IPS-18c (cell line): ENCODE results near the gene CLASP1.

Experiments
- H3K4me3 ChIP-seq: 2 replicates; pipeline ENCODE4 v1.7.0; 2013; ENCODE audit warnings: low read depth, mild to moderate bottlenecking, low read length, moderate library complexity; ENCODE audit not compliant: insufficient read depth
- H3K9me3 ChIP-seq: one replicate; pipeline ENCODE4 v1.6.1; 2013; ENCODE audit warnings: mild to moderate bottlenecking, low read length, moderate library complexity; ENCODE audit not compliant: control insufficient read depth, insufficient read depth

Gene CLASP1

DNA sequence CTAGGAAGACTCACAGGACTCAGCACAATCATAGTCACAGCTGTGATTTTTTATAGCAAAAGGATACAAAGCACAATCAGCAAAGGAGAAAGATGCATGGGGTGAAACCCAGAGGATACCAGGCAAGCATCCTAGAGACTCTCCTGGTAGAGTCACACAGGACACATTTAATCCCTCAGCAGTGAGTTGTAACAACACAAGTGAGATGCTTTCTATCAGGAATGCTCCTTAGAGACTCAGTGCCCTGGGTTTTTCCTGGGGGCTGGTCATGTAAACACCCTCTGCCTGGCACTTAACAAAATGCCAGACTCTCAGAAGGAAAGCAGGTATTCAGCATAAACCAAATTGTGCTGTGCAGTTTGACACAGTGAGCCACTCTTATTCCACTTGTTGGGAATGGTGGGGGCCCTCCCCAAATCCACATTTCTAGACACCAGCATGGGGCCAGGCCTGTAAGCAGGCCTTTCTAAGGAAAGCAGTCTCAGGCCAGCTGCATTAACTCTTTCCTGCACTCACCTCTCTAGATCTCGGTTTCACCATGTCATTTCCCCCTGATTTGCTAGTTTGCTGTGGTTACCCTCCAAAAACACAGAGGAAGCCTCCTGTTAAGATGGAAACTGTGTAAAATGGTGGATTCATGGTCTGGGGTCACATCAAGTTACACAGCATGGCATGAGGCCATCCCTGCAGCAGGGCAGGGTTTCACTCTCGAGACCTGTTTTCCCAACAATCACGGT lies 135.5 kb downstream of the CLASP1 start:
- Histone ChIP-seq H3K4me3 (no peak overlapping the region), H3K9me3 (no peaks in the 10 kb centered on the region)

DNA sequence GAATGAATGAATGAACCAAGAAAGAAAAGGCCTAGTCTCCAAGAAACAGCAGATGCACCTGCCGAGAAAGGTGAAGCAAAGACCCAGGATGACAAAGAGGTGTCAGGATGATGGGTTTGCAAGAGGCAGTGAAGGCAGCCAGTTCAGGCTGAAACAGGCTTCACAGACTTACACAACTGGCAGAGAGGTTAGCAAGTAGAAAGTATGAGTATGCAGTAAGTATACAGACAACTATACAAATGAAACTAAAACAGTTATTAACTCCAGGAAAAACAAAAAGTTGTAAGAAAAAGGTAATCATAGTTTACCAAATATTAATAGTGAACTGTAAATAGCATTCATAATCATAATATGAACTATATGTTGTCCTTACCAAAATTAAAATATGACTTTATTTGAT lies 138.4 kb downstream of the CLASP1 start:
- Histone ChIP-seq H3K9me3 (no peaks in the 10 kb centered on the region), H3K4me3 (no peak overlapping the region)

DNA sequence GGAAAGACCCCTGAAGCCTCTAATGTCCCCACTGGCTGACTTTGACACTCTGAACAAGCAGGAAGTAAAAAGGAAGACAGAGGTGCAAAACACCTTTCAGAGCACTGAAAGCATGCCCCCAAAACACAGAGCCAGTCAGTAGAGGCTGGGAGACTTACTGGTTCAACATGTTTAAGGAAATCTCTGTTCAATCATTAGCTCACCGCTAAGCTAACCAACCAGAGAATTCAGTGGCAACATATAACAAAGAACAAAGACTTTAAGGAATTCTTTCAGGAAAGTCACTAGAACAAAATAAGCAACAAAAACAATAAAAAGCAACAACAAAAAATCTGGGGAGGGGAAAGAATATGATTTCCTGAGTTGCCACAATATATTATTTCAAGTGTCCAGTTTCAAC lies 142.6 kb downstream of the CLASP1 start:
- no peaks in the 10 kb centered on the region for H3K9me3 ChIP-seq

DNA sequence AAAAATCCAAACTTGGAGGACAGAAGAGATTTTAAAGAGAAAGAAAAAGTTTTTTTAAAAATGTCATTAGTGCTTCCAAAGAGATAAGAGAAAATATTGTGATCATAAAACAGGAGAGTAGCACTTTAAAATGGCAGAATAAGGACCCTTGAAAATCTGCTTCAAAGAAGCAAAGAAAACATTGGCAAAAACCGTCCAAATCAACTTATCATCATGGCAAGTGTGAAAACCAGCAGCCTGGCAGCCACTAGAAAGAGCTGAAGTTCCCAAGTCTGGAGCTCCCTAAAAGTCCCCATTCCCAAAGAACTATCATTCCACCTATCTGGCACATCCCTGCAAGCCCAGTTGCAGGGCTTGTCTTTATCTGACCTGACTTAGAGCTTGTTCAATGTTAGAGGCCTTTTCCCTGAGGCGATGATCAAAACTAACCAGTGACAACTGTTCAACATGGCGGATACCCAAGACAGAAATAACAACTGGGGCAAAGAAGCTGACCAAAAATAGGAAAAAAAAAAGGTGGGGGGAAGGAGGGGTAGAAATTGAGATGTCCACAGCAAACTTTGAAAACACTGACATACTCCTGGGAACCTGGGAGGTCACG lies 143.2 kb downstream of the CLASP1 start:
- no peaks in the 10 kb centered on the region for H3K9me3 ChIP-seq
- no peak overlapping the region for H3K4me3 ChIP-seq

More for the DNA sequence above, 142.6 kb downstream of the CLASP1 start:
- no peak overlapping the region for H3K4me3 ChIP-seq

DNA sequence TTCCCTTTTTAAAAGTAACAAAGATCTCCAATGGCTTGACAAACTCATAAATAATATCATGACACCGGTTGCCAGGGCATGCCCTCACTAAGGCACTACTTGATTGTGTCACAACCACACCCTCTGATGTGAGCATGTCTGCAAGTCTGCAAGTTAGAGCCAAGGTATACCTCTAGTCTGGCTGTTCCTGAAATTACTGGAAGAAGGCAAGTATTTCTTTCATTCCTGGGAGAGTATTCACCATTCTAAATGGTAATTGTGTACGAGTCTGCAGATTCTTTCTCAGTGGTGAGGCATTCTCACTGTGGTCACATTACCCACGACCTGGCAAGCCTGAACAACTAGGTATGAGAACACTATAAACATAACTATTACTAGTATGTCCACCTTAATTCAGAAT lies 144.3 kb downstream of the CLASP1 start:
- no peaks in the 10 kb centered on the region for H3K9me3 ChIP-seq
- no peak overlapping the region for H3K4me3 ChIP-seq

DNA sequence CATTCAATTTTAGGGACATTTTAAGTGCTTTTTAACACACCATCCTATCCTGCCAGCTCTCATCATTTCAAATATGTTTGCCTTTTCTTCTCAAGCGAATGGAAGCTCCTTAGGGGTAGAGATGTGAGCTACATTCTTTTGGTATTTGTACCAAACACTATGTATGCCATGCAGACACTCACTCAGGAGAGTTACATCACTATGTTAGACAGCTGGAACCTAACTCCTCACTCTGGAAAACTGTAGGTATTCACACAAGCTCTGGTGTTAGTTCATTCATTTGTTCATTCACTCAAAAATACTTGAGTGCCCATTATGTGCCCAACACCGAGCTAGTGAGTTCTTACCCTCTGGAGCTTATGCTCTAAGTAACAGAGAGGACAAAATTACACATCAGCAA lies 144.9 kb downstream of the CLASP1 start:
- Histone ChIP-seq H3K4me3 (no peak overlapping the region), H3K9me3 (no peaks in the 10 kb centered on the region)

DNA sequence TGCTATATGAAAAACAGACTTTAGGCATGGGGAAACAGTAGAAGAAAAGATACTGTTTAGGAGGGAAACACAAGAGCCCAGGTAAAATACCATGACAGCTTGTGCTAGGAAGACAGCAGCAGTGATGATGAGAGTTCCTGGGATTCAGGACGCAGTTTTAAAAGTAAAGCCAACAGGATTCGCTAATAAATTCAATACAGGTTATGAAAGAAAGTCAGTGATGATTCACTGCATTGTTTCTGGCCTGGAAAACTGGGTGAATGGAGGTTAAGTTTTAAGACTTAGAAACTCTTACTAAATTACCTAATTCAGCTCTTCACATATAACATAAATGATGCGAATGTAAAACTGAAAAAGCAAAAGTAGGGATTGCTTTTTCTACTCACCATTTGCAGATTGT lies 146.5 kb downstream of the CLASP1 start:
- no peaks in the 10 kb centered on the region for H3K9me3 ChIP-seq

DNA sequence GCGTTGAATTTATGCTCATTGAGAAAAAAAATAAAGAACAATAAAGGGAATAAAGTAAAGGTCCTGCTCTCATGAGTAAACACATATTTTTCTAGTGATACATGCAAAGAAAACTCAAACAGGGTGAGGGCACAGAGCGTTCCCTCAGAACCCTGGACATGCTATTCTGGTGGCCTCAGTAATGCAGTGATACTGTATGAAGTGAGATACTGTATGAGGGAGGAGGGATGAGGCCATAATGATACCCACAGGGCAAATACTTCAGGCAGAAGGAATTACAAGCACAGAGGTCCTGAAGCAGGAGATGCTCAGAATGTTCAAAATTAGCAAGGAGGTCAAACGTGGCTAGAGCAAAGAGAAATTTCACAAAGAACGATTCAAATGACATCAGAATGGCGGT lies 147.0 kb downstream of the CLASP1 start:
- Histone ChIP-seq H3K4me3 (no peak overlapping the region), H3K9me3 (no peaks in the 10 kb centered on the region)

More for the DNA sequence above, 146.5 kb downstream of the CLASP1 start:
- H3K4me3 ChIP-seq = no peak overlapping the region

DNA sequence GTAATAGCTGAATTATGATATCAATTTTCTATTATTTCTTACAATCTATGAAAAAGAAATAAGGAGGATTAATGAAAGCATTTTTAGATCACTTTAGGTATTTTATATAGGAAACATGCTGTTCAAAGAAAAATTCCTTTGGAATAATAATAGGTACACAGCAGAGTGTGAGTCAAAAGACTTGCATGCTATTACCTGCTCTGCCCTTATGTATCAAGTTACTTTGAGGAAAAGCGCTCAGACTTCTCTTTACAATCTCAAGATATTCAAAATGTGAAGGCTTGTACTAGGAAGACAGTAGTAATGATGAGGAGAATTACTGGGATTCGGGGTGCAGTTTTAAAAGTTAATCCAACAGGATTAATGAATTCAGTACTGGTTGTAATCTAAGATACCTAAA lies 147.7 kb downstream of the CLASP1 start:
- no peak overlapping the region for H3K4me3 ChIP-seq
- no peaks in the 10 kb centered on the region for H3K9me3 ChIP-seq

DNA sequence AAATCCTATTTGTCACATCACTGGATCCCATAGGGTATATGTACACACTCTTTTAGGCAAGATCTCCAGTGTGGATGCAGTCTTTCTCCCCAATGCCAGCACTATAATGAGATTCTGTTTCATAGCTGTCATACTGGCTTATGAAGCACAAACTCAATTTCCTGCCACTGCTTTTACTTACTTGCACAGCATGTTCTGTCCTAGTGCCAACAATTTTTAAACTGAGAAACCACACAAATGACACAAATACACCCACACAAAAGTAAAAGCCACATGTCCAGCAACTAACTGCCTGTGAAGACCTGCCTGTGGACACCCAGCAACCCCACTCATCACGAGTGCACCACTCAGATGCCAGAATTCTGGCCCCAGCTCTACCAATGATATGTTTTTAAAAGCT lies 148.2 kb downstream of the CLASP1 start:
- no peaks in the 10 kb centered on the region for H3K9me3 ChIP-seq
- H3K4me3 ChIP-seq = no peak overlapping the region

DNA sequence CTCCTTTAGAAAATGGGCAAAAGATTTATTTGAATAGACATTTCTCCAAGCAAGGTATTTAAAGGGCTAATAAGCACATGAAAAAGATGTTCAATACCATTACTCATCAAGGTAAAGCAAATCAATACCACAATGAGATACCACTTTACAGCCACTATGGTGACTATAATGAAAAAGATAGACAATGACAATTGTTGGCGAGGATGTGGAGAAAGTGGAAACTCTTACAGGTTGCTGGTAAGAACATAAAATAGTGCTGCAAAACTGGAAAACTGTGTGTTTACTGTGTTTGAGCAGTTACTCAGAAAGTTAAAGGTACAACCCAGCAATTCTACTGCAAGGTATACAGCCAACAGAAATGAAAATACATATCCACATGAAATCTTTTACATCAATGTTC lies 150.5 kb downstream of the CLASP1 start:
- H3K4me3 ChIP-seq = no peak overlapping the region
- H3K9me3 ChIP-seq = no peaks in the 10 kb centered on the region

DNA sequence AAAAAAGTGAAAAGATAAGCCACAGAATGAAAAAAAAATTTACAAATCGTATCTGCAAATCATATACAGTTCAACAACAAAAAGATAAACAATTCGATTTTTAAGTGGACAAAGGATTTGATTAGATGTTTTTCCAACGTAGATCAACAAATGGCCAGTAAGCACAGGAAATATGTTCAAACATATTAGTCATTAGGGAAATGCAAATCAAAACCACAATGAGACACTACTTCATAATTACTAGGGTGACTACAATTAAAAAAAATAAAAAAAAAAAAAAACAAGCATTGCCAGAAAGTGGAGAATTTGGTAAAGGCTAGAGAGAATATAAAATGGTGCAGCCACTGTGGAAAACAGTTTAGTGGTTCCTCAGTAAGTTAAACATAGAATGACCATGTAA lies 156.9 kb downstream of the CLASP1 start:
- Histone ChIP-seq H3K9me3 (no peaks in the 10 kb centered on the region), H3K4me3 (no peak overlapping the region)

DNA sequence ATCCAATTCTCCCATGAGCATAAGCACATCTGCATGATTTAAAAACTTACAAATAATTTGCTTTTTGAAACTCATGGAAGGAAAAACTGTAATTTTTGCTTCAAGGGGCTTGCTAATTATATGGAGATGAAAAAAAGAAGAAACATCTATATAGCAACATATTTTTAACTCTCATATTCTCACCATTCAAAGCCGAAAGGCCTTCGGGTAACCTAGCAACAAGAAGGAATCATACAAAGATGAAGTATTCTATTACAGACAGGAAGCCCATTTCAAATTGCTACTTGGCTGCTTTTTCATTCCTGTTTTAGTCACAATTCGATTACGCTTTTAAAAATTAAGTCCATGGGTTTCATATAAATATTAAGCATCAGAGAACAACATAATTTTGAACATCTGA lies 157.7 kb downstream of the CLASP1 start:
- no peaks in the 10 kb centered on the region for H3K9me3 ChIP-seq
- no peak overlapping the region for H3K4me3 ChIP-seq

DNA sequence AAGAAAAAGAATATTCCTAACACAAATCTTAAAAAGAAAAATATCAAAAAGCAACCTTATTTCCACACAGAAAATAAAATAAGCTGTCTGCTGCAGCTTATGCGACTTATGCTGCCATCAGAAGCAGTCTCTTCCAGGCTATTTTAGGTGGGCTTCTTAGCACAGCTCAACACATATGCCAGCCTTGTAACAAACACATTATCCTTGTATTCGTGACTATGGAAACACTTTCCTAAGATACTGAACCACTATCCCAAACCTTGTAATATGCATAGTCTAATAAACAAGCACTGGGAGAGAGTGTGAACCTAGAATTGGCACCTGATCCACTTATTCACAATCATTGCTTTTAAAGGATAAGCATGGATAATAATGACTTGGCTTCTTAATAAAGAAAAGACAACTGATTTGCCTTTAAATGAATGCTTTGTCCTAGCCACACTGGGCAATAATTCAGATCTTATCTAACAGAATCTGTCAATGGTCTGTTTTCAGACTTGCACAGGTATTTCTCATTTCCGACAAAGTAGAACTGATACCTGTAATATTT lies 158.6 kb downstream of the CLASP1 start:
- Histone ChIP-seq H3K4me3 (no peak overlapping the region), H3K9me3 (no peaks in the 10 kb centered on the region)

DNA sequence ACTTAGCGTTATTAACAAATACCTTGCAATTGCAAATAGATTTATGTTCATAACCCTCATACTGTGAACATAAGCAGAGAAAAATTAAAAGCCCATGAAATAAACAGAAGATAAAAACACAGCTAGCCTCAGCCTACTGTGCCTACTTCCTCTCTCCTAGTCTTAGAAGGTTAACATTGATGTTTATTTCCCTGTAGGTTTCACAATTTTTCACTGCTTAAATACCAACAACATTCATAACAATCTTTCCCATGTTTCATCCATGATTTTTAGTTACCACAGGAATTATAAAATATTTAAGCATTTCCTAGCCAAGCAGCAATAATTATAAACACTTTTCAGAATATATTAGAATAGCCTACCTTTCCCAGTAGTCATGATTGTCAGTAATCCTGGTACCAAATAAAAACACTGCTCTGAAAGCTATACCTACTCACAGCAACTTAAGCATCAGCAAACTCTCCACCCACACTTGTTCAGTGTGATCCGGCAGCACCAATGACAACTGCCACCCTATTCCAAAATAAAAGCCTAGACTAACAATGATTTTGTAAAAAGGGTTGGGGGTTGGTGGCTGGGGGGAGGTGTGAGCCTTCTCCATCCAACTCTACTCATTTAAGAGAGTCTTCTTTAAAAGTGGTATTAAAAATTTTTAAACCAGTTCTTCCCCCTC lies 159.2 kb downstream of the CLASP1 start:
- H3K9me3 ChIP-seq = no peaks in the 10 kb centered on the region
- H3K4me3 ChIP-seq = no peak overlapping the region

DNA sequence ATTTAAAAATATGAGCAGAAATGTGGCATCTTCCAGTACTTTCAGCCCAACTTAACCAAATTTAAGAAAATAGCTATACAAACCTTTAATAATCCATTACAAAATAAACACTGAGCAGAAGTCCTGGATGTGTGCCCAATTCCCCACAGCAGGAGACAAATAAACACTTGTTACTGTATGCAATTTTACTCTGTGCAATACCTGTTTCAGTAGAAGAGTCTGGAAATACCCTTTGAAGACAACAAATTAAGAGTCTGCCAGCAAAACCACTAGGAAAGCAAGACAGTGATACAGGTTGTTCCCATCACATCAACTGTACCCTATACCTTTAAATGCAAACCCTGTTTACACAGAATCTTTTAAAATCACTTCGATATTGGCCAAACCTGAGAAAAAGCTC lies 160.0 kb downstream of the CLASP1 start:
- H3K4me3 ChIP-seq = no peak overlapping the region
- no peaks in the 10 kb centered on the region for H3K9me3 ChIP-seq

DNA sequence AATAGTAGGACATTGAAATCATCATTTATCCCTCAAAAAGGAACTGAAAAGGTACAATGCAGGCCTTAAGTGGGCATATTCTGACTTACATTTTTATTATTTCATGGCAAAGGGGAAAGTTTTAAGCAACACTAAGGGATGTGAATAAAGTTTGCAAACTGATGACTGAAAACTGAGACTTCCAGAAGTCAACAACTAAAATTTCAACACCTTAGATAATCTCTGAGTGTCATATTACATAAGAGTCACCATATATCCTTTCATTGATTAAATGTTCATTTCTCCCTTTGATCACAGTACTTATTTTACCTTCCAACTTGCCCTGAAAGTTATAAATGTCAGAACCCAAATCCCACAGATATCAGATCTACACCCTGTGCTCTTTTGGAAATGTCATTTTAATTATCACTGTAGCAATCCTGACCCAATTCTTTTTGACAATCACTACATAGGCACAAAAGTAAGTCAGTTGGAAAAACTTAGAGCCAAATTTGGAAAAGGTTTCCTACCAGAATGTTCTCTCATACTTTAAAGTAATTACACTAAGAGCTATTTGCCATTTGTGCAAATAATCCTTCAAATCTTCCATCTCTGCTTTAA lies 163.0 kb downstream of the CLASP1 start:
- H3K9me3 ChIP-seq = no peaks in the 10 kb centered on the region
- no peak overlapping the region for H3K4me3 ChIP-seq

DNA sequence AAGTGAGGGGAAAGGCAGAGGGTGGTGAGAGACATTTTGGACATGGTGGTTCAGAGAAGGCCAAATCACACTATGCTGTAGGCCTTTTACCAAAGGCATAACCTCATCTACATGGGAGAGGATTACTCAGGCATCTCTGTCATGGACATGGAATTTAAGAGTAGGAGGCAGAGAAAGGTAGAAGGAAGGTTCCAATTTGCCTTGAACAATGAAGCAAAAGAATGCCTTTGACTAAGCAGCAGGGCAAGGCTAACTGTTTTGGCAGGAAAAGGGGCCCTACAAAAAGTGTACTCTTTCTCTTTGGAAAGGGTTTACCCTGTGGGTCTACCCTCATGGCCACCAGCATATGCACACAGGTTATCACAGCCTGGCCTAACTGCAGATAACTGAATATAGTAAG lies 164.2 kb downstream of the CLASP1 start:
- Histone ChIP-seq H3K4me3 (no peak overlapping the region), H3K9me3 (no peaks in the 10 kb centered on the region)
